GM04504 (cell line): ENCODE measurements around the gene TEPSIN.

Experiments
- DNase-seq: peaks from one replicate; pipeline ENCODE4 v3.0.0-alpha.2; 2012; ENCODE audit warnings: low read depth

Gene TEPSIN

DNA sequence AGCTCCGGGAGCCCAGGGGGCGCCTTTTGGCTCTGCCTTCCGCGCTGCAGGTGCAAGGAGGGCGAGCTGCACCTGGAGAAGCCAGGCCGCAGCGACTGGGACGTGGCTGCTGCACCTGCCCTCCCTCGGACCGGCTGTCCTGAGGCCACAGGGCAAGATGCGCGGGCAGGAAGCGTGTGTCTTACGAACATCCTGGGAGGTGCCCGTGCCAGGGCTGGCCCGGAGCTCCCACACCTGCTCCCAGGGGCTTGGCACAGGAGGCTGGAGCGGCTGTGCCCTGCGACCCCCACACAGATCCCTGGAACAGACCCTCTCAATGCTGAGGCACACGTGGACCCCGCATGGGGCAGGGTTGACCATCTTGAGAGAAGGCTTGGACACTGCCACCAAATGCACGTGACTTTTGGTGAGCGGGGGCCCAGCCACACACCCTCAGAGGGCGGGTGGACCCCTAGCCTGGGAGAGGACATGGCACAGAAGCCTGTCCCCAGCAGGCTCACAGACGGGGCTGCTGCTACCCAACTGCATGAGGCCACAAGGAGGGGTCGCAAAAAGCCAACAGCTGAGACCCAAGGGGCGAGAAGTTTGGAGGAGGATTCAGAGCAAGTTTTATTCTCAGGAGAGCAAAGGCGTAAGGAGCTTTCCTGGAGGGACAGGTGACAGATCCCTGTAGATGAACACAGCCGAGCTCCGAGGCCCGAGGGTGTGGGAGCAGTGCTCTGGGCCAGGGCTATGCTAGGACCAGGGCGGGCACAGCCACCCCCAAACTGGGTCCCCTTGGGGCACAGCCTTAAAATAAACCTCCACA, 11.6 kb upstream of the TEPSIN start:
- DNase-seq: no peak

DNA sequence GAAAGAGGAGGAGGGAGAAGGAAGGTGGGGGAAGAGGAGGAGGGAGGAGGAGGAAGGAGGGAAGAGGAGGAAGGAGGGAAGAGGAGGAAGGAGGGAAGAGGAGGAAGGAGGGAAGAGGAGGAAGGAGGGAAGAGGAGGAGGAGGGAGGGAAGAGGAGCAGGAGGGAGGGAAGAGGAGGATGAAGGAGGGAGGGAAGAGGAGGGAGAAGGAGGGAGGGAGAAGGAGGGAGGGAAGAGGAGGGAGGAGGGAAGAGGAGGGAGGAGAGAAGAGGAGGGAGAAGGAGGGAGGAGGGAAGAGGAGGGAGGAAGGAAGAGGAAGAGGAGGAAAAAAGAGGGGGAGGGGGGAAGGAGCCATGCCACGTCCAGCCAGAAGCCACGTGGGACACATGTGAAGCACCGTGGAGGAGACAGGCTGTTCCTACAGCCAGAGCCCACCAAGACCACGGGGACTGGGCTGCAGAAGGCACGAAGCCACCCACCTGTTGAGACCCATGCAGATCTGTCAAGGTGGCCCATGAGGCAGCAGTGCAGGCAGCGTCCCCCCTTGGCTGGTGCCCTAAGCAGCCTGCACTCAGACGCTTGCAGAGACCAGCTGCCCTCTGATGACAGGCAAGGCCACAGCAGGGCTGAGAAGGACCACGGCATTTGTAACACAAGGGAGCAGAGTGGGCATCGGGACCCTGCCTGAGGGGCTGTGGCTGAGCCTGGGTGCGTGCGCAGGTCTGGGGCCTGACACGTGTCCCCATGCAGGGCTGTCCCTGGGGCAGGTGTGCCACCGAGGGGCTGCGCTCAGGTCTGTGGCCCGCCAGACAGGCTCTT, 10.6 kb upstream of the TEPSIN start:
- no peak for DNase-seq

DNA sequence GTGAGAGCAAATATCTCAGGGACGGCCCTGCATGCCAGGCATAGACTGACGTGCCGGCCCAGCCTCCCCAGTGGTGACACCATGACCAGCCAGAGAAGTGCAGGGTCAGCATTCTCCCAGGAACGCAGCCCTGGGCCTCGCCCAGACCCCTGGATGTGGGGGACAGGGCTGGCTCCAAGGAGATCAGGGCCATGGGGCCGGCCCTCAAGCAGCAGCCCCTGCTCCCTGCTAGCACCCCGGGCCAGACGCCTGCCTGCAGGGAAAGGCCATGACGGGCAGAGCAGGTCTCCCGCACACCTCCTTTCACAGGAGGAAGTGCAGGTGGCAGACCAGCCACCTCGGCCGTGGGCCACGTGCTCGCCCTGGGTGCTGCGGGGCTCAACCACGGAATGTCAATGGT, 9.8 kb upstream of the TEPSIN start:
- DNase-seq: no peak

DNA sequence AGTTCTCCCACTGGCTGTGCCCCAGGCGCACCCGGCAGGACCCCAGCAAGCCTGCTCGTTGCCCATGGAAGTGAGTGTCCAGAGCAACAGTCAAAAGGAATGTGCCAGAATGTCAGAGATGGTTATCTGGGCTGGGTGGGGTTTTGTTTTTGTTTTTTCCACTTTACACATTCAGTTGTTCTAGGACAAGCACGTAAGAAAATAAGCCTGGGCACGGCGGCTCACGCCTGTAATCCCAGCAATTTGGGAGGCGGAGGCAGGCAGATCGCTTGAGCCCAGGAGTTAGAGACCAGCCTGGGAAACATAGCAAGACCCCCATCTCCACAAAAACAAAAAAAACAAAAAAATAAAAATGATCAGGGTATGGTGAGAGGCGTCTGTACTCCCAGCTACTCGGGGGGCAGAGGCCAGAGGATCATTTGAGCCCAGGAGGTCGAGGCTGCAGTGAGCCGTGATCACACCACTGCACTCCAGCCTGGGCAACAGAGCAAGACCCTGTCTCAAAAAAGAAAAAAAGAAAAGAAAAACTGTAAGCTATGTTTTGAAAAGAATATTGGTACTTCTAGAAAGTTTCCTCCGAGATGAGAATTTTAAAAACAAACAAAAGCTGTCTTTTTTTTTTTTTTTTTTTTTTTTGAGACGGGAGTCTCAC, 8.6 kb upstream of the TEPSIN start:
- DNase-seq: no peak

DNA sequence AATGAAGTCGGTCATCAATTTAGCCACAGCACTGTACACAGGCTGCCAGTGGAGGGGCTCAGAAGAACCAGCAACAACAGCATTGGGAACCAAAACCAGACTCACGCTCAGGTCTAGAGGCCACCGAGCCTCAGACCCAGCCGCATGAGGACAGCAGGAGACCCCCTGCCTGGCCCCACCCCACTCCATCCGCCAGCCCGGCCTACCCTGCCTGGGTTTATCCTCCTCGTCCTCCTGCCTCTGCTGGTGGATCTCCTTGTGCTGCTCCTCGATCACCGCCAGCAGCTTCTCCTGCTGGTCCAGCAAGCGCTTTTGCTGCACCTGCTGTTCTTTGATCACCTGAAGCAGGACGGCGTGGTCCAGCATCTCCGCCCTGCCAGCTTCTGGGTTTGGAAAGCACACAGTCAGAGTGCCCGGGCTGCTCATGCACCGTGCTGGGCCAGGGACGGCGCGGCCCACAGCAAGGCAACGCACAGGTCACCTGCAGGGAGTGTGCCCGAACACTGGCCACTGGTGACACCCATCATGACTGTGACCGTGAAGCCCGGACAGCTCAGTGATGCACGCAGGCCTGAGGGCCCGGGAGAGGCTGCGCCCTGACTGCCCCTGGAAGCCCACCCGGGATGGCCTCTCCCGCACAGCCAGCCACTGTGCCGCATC, 8.0 kb upstream of the TEPSIN start:
- no peak for DNase-seq

DNA sequence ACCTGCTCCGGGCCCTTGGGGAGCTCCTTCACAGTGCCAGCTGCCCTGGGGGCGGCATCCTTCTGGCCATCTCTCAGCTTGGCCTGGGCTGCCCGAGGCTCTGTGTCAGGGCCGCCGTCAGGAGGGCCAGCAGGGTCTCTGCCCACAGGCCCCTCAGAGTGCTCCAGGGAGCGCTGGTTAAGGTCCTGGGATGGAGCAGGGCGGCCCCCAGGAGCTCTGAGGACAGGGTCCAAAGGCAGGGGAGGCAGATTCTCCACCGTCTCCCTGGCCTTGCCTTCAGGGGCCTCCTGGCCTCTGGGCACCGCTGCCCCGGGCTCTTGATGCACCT, 7.5 kb upstream of the TEPSIN start:
- no peak for DNase-seq

DNA sequence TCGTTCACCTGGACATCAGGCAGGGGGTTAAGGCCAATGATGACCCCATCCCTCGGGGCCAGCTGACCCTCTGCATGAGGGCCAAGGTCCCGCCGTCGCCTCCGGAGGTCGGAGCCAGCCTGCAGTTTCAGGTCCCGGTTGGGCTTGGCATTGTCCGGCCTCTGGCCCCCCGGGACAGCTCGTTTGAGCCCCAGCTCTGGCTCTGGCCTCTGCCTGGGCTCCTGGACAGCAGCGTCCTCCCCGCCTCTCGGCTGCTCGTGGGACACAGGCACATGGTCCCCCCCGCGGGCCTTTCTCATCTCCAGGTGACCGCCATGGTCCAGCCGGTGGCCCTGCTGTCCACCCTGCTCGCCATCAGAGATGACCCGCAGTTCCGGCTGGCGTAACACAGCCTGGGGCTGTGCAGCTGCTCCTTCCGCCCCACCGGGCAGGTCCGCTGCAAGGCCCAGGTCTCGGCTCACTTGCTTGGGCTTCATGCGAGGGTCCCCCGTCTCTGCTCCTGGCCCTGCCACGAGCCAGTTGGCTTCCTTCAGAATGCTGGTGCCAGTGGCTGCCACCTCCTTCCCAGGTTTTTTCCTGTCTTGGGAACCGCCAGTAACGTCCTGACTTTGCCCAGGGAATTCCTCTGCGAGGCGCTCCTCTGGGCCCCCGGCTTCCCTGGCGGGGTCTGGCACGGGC, 6.9 kb upstream of the TEPSIN start:
- DNase-seq: no peak

DNA sequence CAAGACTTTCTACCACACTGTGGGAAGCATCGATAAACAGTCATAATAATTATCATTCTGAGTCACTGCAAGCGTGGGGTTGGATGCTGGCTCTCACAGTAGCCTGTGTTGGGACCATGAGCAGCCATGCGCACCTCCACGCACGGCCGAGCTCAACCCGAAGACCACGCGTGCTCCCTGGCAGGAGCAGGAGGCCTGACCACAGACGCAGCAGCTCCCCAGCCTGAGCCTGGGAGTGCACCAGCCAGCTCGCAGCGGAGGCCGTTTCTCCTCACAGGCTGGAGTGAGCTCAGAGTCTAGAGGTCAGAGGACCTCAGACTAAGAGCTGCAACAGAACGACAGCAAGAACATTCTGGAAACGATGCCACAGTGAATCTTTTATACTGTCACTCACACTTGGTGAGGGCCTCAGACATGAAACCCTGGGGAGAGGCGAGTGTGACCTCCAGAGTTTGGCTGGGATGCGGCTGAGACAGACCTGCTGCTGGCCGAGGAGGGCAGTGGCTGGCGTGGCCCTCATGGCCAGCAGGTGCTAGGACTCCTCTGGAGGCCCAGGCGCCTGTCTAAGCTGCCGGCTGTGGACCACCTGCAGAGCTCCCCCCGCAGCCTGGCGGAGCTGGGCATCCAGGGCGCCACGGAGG, 6.3 kb upstream of the TEPSIN start:
- DNase-seq: no peak

DNA sequence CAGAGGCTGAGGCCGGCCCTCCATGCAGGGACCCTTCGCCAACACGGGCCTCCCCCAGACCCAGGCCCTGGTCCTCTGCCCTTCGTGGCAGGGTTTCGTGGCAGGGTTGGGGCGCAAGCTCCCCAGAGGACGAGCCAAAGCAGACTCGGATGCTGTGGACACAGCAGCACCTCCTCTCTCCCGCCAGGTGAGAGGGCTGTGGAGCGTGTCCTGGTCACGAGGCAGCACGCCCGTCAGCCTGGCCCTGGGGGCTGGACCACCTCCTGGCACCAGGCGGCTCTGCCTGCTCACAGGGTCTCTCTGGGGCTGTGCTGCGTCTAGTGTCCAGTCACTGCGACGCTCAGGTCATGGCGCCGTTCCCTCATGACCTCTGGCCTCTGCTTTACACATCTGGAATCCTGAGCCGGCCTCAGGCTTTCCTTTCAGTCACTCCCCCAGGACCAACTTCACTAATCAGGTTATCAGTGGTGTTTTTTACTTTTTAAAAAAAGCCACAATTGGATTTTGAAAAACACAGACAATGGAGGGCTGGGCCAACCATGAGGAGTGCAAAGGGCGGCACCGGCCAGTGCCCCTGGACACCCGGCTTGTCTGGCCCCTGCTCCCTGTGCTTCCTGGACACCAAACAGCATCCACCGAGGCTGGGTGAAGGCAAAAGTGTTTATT, 5.6 kb upstream of the TEPSIN start:
- no peak for DNase-seq

DNA sequence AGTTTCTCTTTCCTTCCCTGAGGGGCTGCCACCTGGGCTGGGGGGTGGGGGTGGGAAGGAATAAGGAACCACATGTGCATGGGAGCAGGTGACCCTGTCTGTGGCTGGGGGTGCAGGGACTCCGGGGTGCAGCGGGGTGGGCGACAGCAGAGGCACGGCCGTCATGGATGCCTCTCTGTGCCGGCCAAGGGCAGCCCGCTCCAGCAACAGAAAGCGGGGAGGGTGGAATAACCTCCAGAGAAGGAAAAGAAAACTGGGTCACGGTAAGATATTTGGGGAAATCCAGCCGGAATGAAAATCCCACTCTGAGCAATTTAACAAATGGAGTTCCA, 4.4 kb upstream of the TEPSIN start:
- DNase-seq: no peak

DNA sequence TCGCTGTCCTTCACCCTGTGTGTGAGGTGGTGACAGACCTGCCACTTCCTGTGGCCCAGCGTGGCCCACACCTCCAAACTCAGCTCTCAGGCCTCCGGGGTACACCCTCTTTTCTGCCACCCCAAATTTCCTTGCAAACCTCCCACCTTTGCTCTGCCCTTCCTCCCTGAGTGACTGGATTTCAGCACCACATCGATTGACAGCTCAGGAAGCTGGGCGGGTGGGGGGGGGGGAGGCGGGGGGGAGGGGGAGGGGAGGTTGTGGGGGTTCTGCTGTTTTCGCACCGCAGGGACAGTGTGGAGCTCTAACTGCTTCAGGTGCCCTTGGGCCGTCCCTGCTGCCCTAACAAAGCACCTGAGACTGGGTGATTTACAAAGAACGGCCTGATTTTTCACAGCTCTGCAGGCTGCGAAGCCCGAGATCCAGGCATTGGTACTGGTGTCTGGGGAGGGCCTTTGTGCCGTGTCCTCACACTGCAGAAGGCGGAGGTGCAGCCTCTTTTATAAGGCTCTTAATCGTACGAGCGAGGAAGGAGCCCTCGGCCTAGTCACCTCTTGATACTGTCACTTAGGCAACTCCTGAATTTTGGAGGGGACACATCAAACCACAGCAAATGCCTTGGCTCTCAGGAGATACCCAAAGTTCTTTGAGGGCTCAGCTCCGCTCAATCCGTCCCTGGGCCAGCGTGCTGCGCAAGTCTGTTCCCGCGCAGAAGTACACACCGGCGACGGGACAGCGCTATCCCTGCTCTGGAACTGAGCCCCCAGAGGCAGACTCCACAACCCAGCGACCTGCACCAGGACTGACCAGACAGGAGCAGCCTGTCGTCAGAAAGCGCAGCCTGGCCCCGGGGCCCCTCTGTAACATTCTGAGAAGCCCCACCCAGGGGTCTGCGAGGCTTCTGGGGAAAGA, 3.8 kb upstream of the TEPSIN start:
- no peak for DNase-seq

DNA sequence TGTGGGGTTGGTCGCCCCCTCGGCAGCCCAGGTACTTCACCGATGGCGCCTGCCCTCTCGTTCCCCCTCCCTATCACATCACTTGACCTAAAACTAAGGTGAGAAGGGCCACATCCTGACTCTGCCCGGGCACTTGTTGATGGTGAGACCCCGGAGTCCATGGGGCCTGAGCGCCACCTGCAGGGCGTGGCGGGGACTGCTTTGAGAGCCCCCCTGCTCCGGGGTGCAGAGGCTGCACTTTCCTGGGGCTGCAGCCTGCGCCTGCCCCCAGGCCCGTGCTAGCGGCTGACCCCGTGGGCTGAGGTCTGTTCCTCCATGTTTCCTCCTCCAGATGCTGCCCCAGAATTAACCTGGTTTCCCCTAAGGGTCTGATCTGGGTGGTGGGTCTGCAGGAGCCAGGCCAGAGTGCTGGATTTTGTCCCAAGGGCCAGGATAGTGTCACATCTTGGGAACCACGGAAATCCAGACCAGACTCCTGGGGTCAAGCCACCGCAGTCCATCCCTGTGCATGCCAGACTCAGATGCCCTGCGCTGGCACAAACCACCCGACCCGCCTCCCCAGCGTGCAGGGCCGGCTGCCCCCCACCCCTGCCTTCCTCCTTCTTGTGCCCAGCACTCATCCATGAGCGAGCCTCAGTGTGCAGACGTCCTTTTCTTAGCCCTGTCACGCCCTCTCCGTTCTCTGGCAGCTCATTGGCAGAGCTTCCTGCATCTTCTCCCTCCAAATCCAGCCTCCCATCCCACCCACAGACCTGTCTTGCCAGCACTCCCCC, 3.0 kb upstream of the TEPSIN start:
- no peak for DNase-seq

DNA sequence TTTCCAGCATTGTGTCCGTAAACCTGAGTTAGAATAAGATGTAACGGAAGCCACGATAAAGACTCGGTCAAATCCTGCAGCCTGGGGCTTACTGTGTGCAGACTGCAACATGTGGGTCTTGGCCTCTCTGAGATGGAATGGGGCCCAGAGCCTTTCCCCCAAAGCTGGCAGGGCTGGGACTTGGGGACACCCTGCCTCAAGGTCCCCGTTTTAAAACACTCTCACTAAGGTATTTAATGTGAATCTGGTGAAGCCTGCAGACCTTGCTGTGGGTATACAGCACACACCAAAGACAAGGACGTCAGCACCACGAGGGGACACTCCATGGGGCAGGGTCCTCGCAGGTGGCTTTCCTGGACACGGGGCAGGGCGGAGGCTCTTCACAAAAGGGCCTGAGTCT, 2.3 kb upstream of the TEPSIN start:
- no peak for DNase-seq

DNA sequence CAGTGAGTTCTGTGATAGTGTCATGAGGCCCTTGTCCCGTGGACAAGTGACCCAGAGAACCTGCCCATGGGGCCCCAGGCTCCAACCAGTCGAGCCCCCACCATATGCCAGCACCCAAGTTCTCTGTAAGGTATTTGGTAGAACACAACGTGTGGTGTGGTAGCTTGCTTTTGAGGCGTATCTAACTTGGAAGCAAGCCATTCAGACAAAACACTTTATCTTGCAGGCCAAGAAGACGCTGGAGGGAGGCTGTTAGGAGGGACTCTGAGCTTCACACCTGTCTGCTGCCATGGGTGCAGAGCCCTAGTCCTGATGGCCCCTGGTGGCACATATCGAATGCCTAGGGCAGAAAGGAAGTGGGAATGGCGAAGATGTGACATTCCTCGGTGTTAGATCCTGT, 1.9 kb upstream of the TEPSIN start:
- no peak for DNase-seq

DNA sequence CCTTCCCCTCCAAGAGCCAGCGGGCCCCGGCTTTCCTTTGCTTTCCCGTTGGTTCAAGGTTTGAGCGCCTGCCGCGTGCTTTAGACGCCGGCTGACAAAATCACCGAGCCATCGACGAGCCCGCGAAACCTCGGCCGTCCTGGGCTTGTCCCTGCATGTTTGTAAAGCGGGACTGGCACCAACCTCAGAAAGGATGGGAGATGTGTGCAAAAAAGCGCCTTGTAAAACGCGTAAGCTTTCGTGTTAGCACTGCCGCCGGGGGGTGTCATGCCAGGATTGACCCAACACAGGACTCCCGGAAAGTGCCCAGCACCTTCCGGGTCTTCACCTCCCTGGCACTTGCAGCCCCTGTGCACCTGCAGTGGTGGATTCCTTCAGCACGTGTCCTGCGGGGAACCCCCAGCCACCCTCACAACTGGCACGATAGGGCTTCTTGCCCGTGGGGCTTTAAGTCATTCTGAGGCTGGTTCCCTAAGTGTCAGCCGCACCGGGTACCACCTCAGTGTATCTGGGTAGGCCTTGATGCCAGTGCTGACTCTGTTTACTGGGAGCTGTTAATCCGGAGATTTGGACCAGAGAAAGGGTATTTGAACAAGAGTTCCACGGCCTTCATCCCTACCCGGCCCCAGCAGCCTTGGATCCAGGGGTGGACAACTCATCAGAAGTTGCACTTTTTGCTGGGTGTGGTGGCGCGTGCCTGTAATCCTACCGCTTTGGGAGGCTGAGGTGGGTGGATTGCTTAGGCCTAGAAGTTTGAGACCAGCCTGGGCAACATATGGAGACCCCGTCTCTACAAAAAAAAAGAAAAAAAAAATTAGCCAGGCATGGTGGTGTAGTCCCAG, 1.1 kb upstream of the TEPSIN start:
- DNase-seq: no peak

DNA sequence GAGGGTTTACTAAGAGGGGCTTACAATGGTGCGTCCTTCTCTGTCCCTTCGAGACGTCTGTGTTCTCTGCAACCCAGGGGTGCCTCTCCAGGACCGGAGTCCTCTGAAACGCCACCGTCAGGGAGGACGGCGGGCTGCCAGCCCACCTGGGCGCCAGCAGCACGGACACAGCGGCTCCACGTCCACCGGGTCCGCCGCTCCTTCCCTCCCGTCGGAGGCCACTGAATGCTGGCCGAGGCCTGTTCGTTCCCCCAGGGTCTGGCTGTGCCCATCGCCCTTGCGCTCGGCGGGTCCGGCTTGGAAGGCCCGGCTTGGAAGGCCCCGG, 403 bp downstream of the TEPSIN start:
- DNase-seq: no peak

DNA sequence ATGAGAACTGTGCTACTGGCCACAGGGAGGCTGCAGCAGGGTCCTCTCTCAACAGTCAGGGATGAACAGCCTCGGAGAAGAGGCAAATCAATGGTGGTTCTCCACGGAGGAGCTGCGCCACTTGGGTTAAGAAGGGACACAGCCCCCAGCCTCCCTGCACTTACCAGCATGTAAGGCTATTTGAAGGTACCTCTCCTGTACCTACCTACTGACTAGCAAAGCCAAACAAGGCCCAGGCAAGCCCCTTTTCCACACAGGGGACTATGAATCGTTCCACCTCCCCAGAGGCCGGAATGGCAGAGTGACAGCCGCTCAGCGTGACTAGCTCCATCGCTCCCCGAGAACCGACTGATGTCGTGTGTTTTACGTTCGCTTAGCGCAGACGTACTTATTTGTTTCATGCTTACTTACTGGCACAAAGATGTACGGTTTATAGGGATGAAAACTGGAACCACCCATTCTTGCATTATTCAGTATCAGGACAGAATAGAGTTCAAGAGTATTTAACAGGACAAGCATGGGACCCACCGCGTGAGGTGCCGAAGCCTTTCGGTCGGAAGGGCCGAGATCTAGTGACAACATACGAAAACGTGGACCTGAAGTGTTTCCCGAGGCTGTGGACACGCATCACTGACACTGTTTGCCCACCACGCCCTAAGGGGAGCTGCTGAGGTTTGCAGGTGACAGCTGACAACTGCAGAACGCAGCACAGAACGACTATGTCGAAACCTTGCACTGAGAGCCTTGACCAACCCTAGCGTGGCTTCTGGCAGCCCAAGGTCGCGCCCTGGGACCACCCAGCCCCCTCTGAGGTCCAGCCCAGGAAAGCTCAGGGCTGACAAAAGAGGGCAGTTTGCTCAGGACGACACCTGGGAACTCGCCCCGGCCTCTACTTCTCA, 1.0 kb downstream of the TEPSIN start:
- no peak for DNase-seq
